ENCODE data around the gene CRYGS.
"Not testable (repeated sequence)": the region's sequence is repeated elsewhere in the genome, so short reads cannot be mapped to it uniquely, and the experiment has no call there.

CRYGS gene

GRCh38 chr3:186519021-186519658 lies 25.0 kb downstream of the CRYGS start:
- DNase-seq (ENCODE audit: low spot score): no peak

DNA sequence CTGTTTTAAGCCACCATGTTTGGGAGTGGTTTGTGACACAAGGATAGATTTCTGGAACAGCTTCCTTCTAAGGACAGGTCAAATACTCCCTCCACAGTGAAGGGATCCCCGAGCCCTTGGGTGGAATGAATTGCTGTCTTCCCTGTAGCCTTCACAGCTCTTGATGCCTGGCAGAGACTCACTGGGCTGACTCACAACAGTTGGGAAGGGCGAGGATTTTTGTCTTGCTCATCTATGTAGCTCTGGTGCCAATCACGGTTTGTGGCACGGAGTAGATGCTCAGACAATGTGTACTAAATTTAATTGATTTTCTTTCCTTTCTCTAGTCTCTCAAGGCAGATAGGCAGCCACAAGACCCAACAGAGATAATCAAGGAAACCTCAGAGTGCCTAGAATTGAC lies 27.0 kb downstream of the CRYGS start:
- DNase-seq (ENCODE audit: low spot score): no peak

GRCh38 chr3:186516646-186517045 lies 27.5 kb downstream of the CRYGS start:
- no peak for DNase-seq (ENCODE audit: low spot score)

- no peak for DNase-seq (ENCODE audit: low spot score)
These were observed 29.1 kb downstream of the CRYGS start for GRCh38 chr3:186515125-186515524.

DNA sequence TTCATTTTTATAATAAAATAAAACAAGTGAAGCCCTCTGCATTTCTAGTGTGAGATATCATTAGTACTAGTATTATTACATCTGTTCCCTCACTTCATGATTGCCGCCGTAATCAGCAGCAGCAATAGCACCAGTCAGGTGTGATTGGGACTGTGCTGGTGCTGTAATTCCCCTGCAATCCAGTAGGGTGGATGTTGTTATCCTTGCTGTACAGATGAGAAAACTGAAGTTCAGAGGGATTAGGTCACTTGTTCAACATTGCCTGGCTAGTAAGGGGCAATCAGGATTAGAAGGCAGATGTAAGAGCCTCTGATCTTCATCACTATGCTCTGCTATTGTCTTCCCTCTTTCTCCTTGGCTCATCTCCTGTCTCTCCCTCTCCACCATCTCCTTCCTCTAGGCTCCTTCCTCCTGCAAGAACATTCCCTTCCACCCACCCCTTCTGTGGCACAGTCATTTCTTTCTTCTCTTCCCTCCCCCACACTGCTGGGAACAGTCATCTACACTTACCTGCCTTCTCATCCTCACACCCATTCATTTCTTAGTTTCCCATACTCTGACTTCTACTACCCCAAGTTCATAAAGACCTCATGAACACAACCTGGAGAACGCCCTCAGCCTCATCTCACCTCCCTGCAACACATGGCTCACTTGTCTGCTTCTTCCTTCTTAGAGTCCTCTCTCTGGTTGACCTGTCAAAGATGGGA lies 29.7 kb downstream of the CRYGS start:
- no peak for DNase-seq (ENCODE audit: low spot score)

GRCh38 chr3:186513386-186513785 lies 30.8 kb downstream of the CRYGS start:
- no peak for DNase-seq (ENCODE audit: low spot score)

GRCh38 chr3:186512570-186513302 lies 31.4 kb downstream of the CRYGS start:
- no peak for DNase-seq (ENCODE audit: low spot score)

GRCh38 chr3:186511702-186512101 lies 32.5 kb downstream of the CRYGS start:
- DNase-seq (ENCODE audit: low spot score): no peak

GRCh38 chr3:186511245-186511644 lies 32.9 kb downstream of the CRYGS start:
- DNase-seq (ENCODE audit: low spot score): no peak

- no peak for DNase-seq (ENCODE audit: low spot score)
These were observed 33.7 kb downstream of the CRYGS start for GRCh38 chr3:186510374-186511079.

DNA sequence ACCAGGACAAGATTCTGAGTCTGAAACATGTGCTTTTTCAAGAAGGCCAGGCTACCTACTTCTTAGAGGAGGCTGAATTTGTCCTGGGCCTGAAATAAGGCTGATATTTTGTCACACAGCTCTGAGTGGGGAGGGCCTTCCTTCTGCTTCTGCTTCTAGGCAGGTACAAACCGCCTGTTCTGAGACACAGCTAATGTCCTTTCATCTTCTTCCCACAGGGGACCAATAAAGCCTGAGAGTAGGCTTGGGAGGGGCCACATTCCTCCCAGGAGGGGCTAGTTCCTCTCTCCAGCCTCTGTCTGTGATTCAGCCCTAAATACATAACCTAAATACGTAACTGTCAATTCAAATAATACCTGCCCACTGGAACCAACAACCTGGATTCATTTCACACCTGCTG lies 34.8 kb downstream of the CRYGS start:
- no peak for DNase-seq (ENCODE audit: low spot score)

DNA sequence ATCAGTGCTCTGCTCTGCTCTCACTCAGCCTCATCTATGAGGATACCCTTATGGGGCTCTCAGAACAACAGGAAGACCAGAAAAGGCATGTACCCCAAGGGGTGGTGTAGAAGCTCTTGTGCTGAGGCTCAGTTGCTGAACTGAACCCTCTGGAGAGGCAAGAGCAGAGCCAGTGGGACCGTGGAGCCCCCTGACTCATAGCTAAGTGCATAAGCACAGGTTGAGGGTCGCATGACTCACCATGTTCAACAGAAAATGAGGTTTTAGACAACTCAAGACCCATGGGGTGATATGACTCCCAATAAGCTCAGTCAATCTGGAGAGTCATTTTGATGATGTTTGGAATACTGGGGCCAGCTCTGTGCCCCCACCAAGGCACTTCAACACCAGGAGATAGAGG lies 37.3 kb downstream of the CRYGS start:
- DNase-seq (ENCODE audit: low spot score): no peak

DNA sequence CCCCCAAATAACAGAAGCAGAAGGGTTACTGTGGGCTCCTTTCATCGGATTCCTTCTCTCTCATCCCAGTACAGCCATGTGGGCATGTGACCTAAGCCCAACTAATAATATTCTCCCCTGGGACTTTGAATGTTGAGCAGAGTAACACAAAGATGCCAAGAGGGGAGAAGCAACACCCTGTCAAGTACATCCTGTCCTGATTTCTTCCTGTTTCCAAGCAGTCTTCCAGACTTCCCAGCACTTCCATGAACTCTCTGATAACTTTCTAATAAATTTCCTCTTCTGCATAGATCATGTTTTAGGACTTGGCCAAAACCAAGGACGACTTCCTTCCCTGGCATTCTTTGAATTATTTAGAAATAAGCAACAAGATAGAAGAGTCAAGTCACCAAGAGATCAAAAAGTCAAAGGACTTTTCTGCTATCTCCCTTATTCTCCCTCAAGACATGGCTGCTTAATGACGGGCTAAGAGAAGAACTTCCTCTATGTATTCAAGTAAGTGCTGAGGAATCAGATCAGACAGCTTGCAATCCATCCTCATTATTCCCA lies 37.9 kb downstream of the CRYGS start:
- no peak for DNase-seq (ENCODE audit: low spot score)

DNA sequence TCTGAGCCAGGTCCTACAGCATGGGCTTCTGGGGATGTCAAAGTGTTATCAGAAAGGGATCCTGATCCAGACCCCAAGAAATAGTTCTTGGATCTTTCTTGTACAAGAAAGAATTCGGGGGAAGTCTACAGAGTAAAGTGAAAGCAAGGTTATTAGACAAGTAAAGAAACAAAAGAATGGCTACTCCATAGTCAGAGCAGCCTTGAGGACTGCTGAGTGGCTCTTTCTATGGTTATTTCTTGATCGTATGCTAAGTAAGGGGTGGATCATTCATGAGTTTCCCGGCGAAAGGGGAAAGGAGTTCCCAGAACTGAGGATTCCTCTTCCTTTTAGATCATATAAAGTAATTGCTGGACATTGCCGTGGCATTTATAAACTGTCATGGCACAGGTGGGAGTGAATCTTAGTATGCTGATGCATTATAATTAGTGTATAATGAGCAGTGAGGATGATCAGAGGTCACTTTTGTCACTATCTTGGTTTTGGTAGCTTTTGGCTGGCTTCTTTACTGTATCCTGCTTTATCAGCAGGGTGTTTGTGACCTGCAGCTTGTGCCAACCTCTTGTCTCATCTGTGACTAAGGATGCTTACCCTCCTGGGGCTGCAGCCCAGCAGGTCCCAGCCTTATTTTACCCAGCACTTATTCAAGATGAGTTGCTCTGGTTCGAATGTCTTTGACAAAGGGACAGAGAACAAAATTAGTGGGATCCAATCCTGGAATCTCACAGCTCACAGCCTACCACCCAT lies 41.0 kb downstream of the CRYGS start:
- DNase-seq (ENCODE audit: low spot score): no peak

DNA sequence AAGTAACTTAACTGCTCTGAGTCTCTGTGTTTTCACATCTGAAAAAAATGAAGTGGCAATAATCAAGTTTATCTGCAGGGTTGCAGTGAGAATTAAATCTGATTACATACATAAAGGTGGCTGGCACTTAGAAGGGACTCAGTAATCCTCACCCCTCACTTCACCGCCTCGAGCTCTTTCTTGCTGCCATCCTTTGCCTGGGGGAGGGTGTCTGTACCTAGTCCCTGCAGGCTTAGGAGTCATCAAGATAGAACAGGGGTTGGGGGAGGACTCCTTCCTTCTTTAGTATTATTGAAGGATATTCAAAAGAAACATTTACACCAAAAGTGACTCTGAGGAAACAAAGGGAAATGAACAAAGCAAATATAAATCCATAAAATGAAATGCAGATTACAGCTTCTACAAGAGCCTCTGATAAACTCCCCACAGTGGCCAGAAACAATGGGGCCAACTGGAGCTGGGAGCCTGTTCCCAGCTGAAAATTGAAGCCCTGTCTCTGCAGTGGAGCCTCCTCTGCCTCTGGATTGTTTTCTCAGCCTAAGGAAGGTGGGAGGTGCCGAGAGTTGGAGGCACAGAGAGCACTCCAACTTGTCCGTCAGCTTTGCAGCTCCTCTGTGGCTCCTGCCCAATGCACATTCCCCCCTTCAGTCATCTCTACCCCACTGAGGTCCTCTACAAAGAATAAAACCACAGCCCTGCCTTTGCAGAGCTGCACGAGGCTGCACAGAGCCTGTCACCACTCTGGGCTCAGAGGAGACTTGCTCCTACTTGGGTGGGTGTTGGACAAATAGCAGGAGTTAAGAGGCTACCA lies 41.8 kb downstream of the CRYGS start:
- no peak for DNase-seq (ENCODE audit: low spot score)

GRCh38 chr3:186499949-186500348 lies 44.2 kb downstream of the CRYGS start:
- not testable (repeated sequence) for DNase-seq (ENCODE audit: low spot score)

GRCh38 chr3:186498022-186498421 lies 46.2 kb downstream of the CRYGS start:
- DNase-seq (ENCODE audit: low spot score): not testable (repeated sequence)

GRCh38 chr3:186497608-186498007 lies 46.6 kb downstream of the CRYGS start:
- DNase-seq (ENCODE audit: low spot score): no peak

GRCh38 chr3:186496635-186497034 lies 47.5 kb downstream of the CRYGS start:
- no peak for DNase-seq (ENCODE audit: low spot score)

DNA sequence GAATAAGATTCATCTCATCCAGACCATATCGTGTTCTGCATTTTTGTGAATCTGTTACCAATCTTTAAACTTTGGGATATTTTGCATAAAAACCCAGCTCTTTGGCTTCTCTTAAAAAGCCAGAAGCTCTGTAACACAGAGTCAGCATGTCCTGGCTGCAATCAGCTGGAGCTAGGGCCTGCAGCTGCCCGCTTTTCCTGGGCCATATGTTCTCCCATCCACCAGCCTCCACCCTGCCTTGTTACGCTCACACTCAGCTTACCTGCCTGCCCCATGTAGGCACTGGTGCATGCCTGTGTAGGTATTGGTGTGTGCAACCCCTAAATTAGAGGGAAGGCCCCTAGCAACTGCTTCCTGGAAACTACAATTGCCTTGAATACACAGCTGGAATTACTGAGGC lies 48.2 kb downstream of the CRYGS start:
- no peak for DNase-seq (ENCODE audit: low spot score)

Measured in AG08396 (cell line).